ENCODE measurements around the gene C1orf167.

GRCh38 chr1:11719313-11720032 is 42.5 kb upstream of the C1orf167 start:
- peak; percentile 98 for TF ChIP-seq CTCF (conservative IDR thresholded peaks at IDR 0.05)
- no peak for TF ChIP-seq ZFX (IDR thresholded peaks at IDR 0.05)
